Mammary epithelial cell (primary cell): ENCODE results near the gene HCAR2.

ENCODE experiments used
- EZH2 ChIP-seq: IDR thresholded peaks from 2 replicates; pipeline ENCODE4 v1.6.1; 2012; ENCODE audit warnings: low read length, inconsistent platforms, borderline replicate concordance
- TF ChIP-seq, protein P1 (sequence below), 2 donors: IDR thresholded peaks in 1 of 2; conservative IDR thresholded peaks in 1 of 2; 2 replicates each; pipeline ENCODE4 v1.5.1; 2011 to 2012; ENCODE audit warnings: inconsistent platforms in 2 of 2, low read length in 2 of 2, mild to moderate bottlenecking in 2 of 2, control low read depth in 1 of 2, low read depth in 1 of 2; ENCODE audit not compliant: insufficient read depth in 1 of 2; ENCODE audit errors: extremely low read depth in 1 of 2

DNA sequence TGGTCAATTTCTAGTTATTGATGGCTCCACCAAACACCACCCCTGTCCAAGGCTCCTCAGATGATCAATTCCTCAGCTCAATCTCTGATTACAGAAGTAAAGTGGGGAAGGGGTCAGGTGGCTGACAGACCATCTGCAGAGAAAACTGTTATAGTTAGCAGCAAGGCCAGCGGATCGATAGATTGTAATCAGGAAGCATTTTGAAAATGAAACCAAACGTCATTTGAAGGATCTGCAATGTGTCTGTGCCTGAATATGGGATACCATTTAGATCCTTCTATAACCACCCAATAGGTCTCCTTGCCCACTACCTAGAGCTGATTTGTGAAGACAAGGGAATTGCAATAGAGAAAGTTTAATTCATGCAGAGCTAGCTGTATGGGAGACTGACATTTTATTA lies 11.6 kb downstream of the HCAR2 start:
- TF ChIP-seq, protein P1, sequence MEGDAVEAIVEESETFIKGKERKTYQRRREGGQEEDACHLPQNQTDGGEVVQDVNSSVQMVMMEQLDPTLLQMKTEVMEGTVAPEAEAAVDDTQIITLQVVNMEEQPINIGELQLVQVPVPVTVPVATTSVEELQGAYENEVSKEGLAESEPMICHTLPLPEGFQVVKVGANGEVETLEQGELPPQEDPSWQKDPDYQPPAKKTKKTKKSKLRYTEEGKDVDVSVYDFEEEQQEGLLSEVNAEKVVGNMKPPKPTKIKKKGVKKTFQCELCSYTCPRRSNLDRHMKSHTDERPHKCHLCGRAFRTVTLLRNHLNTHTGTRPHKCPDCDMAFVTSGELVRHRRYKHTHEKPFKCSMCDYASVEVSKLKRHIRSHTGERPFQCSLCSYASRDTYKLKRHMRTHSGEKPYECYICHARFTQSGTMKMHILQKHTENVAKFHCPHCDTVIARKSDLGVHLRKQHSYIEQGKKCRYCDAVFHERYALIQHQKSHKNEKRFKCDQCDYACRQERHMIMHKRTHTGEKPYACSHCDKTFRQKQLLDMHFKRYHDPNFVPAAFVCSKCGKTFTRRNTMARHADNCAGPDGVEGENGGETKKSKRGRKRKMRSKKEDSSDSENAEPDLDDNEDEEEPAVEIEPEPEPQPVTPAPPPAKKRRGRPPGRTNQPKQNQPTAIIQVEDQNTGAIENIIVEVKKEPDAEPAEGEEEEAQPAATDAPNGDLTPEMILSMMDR (conservative IDR thresholded peaks at IDR 0.05 in 1 of 2, IDR thresholded peaks at IDR 0.05 in 1 of 2; ENCODE audit: extremely low read depth in 1 of 2, insufficient read depth in 1 of 2, low read depth in 1 of 2, low read length in 2 of 2), result no peak
- no peak for TF ChIP-seq EZH2
